PC-9 (cell line): ENCODE results near the gene GNMT.

Experiments used
- EZH2 ChIP-seq: fragments of 200-600 bp; sonication (generic); IDR thresholded peaks from 2 replicates; pipeline ENCODE4 v1.8.0; 2017; ENCODE audit warnings: antibody characterized with exemption, low read depth
- TF ChIP-seq, protein P1 (sequence below): fragments of 200-600 bp; sonication (generic); conservative IDR thresholded peaks from 2 replicates; pipeline ENCODE4 v1.6.1; 2017; ENCODE audit warnings: mixed run types, antibody characterized with exemption, mild to moderate bottlenecking, moderate library complexity

GRCh38 chr6:42960243-42961019 is at the start of gene GNMT:
- TF ChIP-seq, protein P1, sequence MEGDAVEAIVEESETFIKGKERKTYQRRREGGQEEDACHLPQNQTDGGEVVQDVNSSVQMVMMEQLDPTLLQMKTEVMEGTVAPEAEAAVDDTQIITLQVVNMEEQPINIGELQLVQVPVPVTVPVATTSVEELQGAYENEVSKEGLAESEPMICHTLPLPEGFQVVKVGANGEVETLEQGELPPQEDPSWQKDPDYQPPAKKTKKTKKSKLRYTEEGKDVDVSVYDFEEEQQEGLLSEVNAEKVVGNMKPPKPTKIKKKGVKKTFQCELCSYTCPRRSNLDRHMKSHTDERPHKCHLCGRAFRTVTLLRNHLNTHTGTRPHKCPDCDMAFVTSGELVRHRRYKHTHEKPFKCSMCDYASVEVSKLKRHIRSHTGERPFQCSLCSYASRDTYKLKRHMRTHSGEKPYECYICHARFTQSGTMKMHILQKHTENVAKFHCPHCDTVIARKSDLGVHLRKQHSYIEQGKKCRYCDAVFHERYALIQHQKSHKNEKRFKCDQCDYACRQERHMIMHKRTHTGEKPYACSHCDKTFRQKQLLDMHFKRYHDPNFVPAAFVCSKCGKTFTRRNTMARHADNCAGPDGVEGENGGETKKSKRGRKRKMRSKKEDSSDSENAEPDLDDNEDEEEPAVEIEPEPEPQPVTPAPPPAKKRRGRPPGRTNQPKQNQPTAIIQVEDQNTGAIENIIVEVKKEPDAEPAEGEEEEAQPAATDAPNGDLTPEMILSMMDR: no peak
- no peak for TF ChIP-seq EZH2
